ENCODE measurements around the gene VPS51.
A peak's percentile ranks its signal among the peaks of the same experiment; 100 is the strongest.

Gene VPS51

DNA sequence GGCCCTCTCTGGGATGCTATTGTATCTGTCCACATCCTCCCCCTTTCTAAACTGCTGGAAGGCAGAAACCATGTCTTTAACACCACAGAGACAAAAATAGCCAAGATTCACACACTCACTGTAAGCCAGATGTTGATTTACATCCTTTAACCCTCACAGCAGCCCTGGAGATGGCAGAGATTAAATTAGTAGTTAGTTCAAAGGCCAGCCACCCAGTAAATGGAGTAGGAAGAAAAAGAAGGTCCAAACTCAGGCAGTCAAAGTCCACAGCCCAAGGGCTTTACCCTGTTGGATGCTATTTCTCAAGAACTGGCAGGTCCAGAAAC, 23.6 kb downstream of the VPS51 start:
- DNase-seq (ENCODE audit: low read depth in 2 of 2): no peak

DNA sequence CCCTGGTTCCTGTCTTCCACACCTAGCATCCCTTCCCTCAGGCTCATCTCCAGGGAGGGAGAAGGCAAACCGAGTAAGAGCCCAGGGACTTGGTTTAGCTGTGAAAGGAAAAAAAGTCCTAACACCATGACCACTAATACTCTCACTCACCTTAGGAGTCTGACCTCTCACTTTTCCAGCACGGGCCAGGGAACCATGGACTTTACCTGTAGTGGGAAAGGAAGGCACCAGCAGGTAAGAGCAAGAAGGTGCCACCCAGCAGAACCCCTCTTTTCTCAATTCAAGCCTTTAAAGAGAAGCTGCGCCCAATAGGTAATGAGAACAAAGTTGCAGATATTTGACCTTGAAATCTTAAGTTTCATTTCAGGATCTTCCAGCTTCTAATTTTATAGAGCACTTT, 24.8 kb downstream of the VPS51 start:
- no peak for DNase-seq (ENCODE audit: low read depth in 2 of 2)

DNA sequence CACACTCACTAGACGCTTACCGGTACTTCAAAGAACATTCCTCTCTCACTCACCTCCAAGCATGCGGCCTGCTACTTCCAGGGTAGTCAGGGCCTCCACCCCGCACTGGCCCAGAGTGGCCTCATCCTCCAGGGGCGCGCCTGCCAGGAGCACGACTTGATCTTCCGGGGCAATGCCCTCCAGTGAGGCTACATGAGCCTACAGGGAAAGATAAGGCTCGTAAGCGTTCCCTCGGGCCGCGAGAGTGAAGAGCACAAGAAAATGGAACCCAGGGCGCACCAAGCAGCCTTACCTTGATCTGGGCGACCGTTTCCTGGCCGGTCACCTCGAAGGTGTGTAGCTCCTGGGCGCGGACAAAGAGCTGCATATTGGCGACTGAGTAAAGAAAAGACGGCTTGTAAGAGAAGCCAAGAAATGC, 25.4 kb downstream of the VPS51 start:
- no peak for DNase-seq (ENCODE audit: low read depth in 2 of 2)

DNA sequence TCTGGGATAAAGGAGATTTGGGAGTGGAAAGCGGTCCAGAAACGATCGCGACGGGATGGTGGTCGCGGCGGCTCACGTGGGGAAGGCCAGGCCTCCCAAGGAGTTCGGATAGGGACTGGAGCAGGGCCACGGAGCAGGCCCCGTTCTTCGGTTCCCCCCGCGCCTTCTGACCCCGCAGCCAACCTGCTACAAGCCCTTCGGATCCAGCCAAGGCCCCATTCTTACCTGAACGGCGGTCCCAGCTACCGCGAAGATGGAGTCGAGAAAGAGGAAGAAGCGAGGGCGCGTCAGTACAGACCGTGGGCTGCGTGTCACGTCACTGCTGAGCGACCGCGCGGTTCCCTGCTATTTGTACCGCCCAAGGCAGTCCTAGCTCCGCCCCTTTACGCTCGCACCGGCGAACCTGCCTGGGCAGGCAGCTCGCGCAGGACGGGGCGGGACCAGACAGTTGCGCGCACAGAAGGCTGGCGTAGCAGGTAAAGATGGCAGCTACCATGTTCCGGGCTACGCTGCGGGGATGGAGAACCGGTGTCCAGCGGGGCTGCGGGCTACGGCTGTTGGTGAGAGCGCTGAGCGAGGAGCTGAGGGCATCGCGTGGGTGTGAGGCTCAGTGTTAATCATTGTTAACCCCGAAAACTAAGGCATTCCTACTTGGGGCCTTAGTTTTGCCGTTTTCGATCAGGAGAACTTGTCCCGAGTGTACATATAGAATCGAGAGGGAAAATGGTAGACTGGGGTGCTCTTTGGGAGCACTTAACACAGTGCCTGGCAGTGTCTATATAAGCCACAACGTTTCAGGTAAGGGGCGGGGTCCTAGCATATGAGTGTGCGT, 26.1 kb downstream of the VPS51 start, which contains the start of the genes FAU and MRPL49:
Gene FAU, minus strand, starts transcription at position 270 of the 832 bp plus-strand sequence. CDS start 321 bp downstream, outside the sequence.
Gene MRPL49, plus strand, starts transcription at position 457 of the 832 bp plus-strand sequence. Its CDS starts 26 bp downstream, at position 483.
- DNase-seq (ENCODE audit: low read depth in 2 of 2): peak; percentile 98

DNA sequence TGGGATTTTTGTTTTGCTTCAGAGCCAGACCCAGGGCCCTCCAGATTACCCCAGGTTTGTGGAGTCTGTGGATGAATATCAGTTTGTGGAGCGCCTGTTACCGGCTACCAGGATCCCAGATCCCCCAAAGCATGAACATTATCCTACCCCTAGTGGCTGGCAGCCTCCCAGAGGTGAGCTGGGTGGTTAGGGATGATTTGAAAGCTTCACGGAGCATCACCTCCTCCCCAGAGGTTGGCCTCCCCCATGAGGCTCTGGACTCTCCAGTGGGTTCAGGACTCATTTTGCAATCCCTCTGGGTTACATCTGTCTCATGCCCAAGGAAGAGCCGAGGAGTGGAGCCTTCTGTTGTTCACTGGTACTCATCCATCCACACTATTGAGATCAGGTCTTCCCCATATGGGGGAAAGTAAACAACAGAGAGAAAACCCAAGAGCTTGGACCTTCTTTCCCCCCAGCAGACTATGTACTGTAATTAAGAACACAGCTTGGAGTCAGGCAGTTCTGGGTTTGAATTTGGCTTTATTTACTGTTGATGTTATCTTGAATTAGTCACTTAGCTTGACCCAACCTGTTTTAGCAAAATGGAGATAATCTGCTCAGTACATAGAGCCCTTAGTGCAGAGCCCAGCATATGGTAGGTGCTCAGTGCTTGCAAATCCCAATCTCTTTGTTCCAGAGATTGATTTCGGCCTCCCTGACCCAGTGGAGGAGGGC, 28.6 kb downstream of the VPS51 start:
- no peak for DNase-seq (ENCODE audit: low read depth in 2 of 2)

DNA sequence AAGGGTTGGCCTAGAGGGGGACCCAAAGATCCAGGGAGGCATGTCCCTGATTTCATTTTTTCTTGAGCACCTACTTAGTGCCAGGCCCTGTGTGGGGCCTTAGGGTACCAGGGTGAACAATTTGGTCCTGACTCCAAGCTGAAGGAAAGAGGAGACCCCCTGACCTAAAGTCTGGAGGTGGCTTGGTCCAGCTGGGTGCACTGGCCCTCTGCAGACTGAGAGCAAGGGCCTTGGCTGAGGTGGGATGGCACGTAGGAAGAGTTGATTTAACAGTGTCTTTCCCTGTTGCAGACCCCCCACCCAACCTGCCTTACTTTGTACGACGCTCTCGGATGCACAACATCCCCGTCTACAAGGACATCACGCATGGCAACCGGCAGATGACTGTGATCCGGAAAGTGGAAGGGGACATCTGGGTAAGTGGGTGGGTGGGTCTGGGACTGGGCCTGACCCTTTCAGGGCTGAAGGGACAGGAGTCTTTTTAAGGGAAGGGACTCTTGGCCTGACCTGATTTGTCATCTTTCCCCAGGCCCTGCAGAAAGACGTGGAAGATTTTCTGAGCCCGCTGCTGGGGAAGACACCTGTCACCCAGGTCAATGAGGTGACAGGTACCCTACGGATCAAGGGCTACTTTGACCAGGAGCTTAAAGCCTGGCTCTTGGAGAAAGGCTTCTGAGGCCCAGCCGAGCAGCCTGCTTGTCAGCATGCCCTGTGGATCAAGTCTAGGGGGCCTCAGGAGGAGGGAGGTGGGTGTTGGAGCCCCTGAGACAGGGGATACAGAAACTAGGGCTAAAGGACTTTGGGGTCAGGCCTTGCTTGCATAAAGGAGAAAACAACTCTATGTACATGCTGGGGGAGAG, 29.4 kb downstream of the VPS51 start:
- DNase-seq (ENCODE audit: low read depth in 2 of 2): no peak

DNA sequence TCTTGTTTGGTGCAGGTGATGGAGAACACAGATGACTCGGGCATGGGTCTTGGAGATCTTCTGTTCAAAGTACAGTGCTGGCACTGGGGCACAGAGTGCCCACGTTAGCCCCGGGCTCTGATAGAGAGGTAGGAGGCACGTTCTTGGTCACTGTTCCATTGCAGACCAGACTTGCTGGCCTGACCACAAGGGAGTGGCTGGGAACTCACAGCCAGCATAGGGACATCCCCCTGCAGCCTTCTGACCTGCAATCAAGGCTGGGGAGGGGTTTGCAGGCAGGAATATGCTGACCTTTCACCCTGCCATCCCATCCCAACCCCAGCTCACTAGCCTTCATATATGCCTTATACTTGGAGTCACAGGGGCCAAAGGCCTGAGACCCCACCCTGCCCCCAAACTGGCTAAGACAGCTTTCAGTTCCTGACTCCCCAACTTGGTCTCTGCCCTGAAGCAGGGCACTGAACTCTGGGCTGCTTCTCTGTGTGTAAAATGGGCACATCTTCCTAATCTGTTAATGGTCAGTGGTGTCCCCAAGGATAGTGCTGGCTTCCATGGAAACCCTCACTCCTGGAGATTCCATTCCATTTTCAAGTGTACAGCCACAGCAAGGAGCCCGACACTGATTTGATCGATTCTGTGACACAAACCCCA, 30.7 kb downstream of the VPS51 start:
- no peak for DNase-seq (ENCODE audit: low read depth in 2 of 2)

DNA sequence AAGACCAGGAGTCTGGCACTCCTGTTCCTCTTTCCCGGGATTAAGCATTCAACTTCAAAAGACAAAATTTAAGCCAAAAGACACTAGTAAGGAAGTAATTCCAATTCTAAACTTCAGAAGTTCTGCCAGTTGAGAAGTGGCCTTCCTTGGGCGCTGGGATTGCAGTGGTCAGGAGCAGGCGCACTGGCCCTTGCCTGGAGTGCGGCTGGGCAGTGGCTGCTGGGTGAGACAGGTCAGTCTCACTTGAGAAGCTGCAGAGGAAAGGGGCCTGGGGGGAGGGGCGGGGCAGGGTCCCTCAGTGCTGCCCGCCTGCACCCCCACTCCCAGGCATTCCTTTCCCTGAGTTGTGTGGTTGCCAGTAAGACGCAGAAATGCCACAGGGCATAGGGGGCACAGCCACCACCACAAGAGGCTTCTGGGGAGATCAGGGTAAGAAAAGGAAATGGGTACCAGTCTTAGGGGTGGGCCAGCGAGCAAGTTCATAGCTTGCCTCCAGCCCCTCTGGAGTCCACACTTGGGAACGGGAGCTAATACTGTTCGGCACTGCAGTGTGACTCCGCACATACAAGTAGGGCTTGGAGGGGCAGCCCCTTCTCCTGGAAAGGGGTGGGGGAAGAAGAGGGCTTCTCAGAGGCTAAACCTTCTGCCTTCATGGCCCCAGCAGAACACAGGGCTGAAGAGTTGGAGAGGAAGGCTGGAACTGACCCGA, 31.6 kb downstream of the VPS51 start:
- DNase-seq (ENCODE audit: low read depth in 2 of 2): no peak

DNA sequence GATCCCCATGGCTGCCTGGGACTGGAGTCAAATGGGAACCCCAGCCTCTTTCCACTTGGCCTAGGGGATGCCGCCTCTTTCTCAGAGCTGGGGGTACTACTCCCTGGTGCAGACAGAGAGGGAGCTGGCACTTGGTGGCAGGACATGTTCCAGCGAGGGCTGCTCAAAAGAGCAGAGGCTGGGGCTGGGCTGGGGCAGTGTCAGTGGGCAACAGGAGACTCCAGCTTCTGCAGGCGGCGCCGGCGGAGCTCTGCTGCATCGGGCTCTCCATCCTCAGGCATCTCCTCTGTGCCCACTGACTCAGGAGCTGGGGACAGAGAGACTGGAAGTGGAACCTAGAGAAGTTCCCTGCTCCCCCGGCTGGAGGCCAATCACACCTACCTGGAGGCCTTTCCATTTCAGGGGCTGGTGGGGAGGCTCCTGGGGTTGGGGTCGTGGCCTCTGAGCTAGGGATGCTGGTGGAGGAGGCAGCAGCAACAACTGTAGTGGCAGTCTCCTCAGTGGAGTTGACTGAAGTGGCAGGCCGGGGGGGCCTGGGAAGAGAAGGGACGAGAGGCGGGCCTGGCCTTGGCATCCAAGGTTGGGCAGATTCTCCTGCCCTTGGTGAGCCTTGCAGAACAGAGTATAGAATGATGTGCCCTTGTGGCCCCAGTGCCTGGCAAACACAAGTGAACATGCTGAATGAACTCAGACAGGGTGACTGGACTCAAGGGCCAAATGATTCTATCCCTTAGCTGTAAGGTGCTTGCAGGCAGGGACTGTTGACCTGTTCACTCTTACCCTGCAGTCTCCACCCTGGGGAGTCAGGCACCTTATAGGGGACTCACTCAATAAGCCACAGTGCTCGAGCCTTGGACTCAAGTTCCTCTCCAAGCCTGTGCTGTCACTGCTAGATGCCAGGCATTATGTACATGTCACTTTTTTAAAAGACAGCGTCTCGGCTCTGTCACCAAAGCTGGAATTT, 32.5 kb downstream of the VPS51 start:
- no peak for DNase-seq (ENCODE audit: low read depth in 2 of 2)

DNA sequence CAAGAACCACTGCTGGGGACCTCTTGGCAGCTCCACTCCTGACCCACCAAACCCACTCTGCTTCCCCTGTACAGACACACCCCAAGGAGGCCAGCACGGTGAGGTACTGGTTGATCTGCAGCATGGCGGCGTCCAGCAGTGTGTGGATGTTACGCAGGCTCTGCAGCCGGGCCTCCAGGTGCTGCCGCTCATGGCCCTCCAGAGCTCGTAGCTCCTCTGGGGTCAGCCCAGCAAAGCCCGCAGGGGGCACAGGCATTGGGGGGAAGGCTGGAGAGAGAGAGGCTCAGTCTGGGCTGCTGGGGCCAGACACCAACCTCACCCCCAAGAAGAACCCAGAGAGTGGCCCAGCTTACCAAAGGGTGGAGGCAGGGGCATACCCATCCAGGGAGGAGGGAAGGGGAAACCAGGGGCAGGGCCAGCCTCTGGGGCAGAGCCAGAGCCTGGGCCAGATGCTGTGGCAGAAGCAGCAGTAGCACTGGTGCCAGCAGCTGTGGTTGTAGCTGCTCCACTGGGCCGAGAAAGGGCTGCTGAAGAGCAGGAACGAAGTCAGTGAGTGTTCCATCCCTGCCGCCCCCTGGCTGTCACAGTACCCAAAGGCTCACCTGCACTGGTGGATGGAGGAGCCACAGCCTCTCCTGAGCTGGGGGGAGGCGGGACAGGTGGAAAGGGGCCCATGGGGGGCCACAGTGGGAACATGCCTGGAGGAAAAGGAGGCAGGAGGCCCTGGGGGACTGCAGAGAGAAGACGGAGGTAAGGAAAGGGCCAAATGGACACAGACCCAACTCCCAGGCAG, 33.8 kb downstream of the VPS51 start:
- no peak for DNase-seq (ENCODE audit: low read depth in 2 of 2)

DNA sequence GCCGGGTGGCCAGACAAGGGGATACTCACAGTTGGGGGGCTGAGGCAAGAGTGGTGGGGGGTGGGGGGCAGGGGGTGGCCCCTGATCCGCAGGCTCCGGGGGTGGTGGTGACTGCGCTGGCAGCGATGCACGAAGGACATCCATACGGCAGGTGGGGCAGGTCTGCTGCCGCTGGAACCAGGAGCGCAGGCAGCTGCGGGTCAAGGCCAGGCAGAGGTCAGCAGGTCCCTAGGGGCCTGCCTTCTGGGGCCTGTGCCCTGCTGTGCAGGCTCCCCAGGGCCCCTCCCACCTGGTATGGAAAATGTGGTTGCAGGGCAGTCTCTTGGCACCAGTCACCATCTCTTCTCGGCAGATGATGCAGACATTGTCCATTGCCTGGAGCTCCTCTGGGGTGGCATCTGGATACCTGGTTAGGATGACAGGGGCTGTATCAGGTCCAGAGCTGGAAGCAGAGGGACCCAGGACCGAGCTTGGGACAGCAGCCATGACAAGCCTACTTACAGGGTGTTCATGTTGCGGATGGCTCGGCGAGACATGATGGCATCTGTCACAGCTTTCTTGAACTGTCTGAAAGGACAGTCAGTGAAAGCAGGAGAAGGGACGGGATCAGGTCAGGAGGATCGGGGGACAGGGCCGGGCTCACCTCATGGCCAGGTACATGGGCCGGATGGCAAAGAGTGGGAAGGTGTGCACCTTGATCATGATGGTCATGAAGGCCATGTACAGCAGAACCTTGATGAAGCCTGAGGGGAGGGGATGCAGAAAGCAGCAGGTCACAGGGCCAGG, 34.8 kb downstream of the VPS51 start:
- DNase-seq (ENCODE audit: low read depth in 2 of 2): no peak

DNA sequence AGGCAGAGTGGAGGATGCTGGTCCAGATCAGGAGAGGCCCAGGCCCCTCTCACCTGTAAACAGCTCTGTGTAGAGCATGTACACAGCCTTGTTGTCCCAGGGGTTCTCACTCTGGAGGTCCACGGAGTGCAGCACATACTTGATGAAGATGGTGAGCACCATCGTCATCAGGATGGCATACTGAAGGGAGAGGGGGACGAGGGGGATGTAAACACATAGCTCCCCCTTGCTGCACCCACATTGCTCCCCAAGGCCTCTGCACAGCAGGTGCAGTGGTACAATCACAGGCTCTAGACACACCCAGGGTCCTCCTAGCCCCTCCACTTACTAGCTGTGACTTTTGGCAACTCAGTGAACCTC, 35.4 kb downstream of the VPS51 start:
- DNase-seq (ENCODE audit: low read depth in 2 of 2): no peak

DNA sequence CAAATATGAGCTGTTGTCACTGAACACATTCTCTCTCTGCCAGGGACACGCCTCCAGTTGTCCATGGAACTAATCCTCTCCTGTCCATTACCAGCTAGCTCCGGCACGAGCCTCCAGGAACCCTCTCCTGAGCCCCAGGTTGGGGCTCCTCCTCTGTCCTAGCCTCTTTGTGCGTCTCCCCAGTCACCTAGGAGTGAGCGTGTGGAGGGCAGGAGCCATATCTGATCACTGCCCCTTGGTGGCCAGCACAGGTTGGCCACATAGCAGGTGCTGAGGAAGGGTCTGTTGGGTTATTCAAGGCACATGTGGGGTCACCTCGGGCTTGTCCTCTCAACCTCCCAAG, 35.9 kb downstream of the VPS51 start:
- no peak for DNase-seq (ENCODE audit: low read depth in 2 of 2)

DNA sequence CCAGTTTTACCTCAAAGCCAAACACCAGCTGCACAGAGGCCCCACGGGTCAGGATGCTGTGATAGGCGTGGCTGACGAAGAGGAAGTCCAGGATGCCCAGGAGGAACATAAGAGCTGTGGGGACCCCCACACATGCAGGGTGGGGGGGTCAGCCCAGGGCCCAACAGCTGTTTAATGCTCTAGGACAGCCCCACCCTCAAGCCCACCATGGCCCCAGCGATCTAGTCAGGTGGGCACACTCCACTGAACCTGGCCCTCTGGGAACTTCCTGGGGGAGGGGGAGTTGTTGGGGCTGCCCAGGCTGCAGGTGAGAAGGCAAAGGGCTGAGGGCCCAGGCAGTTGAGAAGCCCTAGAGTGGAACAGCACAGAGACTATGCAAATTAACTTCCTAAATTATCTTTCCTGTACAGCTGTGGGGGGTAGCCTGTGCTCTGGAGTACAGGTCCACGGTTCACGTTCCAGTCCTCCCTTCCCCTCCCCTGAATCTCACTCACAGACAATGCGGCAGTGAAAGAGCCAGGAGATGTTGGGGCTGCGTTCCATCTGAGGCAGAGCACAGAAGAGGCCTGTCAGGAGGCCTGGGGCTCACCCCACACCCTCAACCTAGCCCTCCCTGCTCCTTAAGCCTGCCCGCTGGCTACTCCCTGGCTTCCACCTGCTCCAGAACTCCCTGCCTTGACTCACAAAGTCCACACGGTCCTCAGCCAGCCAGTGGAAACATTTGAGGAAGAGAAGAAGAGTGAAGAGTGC, 36.4 kb downstream of the VPS51 start:
- no peak for DNase-seq (ENCODE audit: low read depth in 2 of 2)

DNA sequence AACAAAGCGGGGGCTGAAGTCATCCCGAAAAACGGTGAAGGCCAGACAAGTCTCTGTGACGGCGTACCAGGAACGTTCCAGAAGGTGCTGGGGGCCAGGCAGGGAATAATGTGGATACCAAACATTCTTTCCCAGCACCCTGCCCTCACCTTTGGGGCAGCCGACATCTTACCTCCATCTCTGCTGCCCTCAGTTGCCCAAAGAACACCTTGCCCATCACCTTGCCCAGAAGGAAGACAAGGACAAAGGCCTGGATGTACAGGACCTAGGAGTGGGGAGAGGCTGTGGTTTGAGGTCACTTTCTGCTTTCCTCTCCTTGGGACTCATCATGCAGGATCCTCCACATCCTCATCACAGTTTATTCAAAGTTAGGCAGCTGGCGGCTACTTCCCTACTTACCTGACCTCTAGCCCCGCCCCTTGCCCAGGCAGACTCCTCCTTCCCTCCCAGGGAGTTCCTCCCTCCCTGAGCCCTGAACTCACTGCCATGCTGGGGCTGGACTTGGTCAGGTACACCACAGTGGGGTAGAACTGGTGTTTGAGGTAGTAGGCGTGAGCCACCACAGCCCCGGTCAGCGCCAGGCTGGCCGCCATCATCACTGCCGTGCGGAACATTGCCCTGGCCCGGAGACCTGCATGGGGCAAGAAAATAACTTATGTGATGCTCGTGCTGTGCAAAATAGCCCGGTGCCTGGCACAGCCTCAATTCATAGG, 37.1 kb downstream of the VPS51 start:
- no peak for DNase-seq (ENCODE audit: low read depth in 2 of 2)

DNA sequence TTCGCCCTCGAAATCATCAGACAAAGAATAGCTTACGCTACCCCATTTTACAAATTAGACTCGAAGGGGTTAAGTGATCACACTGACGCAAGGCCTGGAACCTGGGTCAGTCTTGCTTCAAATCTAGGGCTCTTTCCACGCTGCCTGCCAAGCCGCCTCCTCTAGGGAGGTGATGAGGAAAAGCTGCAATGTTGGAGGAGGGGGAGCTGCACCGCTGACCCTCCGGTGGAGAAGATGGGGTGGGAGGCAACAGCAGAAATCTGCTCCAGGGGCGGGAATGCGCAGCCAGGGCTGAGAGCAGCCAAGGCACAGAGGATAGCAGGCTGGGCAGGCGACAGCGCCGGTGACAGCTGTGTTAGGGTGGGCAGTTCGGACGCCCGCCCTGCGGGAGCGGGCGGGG, 37.7 kb downstream of the VPS51 start:
- no peak for DNase-seq (ENCODE audit: low read depth in 2 of 2)

All from stimulated activated CD8-positive, alpha-beta memory T cell treated with anti-CD3 and anti-CD28 coated beads, Interleukin-2, amount 100 ng/mL, for 1 hour (primary cell).